ENCODE results near the gene ANO10. TPM values are rescaled to one million over a fixed set of nuclear protein-coding genes. Genes with fewer than 3 reads are reported as not detected.

ANO10 gene
- total RNA-seq, 4 donors from 2014 or later: 26.7 to 33.9 (median 28.7) TPM

DNA sequence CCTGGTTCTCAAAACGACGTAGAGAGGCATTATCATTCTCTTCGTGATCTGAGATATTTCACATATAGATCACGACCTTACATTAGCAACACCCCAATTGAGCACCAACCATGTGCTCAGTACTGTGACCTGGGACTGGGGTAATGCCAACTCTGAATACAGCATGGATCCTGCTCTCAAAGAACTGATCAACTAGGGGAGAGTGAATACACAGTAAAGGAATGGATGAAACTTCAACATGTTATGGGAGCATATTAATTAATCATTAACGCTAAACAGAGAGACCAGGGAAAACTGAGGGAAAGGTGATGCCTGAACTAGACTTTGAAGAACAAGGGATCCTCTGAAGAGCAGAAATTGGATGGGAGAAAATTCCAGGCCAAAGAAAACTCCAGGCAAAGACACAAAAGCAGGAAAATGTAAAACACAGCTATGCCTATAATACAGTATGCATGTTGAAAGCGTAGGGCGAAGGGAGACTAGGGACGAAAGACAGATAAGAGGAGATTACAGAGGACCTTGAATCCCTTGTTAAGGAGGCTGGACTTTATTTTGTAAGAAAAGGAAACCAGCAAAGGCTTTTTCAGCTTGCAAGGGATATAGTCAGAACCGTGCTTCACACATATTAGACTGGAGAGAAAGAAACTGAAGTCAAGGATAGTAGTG lies 105.7 kb downstream of the ANO10 start:
- H3K9me3 ChIP-seq: no peaks in the 10 kb centered on the region
- no peak overlapping the region for H3K27ac ChIP-seq
- WGBS, 2 donors: 94 to 96% methylated on average over 9 of the region's 9 CpGs
- TF ChIP-seq POLR2A (IDR thresholded peaks at IDR 0.05): no peak
- no peak for TF ChIP-seq CTCF (IDR thresholded peaks at IDR 0.05)
- H3K4me3 ChIP-seq (replicated peaks in 1 of 3): no peak overlapping the region
- no peaks in the 10 kb centered on the region for H3K36me3 ChIP-seq
- H3K27me3 ChIP-seq: no peaks in the 10 kb centered on the region
- no peaks in the 10 kb centered on the region for H3K4me1 ChIP-seq
- DNase-seq: no peak
- intact Hi-C loops (cut with DNase I): no loop called here

DNA sequence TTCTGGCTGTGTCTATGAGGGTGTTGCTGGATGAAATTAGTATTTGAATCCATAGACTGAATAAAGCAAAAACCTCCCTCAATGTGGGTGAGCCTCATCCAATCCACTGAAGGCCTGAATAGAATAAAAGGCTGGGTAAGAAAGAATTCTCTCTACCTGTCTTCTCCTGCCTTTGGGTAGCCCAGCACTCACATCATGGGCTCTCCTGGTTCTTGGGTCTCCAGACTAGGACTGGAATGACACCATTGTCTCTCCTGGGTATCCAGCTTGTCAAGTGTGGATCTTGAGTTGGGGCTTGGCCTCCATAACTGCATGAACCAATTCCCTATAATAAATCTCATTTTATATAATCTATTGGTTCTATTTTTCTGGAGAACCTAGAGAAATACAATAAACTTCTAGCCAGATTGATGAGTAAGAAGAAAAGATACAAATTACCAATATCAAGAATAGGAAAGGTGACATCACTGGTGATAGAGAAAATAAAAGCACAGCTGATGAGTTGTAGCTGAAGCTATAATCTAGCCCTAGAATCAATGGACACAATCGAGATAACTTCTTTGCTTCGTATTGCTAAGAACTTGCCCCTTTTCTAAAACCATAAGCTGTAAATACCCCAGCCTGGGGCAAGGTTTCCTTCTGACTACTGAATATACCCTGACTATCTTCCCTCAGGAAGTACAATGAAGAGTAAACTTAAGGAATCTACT lies 106.4 kb downstream of the ANO10 start:
- no peak for DNase-seq
- intact Hi-C loops (cut with DNase I): no loop called here
- Histone ChIP-seq H3K4me1 (no peaks in the 10 kb centered on the region), H3K27ac (no peak overlapping the region), H3K9me3 (no peaks in the 10 kb centered on the region), H3K4me3 (replicated peaks in 1 of 3) (no peak overlapping the region), H3K27me3 (no peaks in the 10 kb centered on the region), H3K36me3 (no peaks in the 10 kb centered on the region)
- WGBS, 2 donors: 85 to 97% methylated on average over 2 of the region's 2 CpGs
- no peak for TF ChIP-seq POLR2A (IDR thresholded peaks at IDR 0.05)
- no peak for TF ChIP-seq CTCF (IDR thresholded peaks at IDR 0.05)

DNA sequence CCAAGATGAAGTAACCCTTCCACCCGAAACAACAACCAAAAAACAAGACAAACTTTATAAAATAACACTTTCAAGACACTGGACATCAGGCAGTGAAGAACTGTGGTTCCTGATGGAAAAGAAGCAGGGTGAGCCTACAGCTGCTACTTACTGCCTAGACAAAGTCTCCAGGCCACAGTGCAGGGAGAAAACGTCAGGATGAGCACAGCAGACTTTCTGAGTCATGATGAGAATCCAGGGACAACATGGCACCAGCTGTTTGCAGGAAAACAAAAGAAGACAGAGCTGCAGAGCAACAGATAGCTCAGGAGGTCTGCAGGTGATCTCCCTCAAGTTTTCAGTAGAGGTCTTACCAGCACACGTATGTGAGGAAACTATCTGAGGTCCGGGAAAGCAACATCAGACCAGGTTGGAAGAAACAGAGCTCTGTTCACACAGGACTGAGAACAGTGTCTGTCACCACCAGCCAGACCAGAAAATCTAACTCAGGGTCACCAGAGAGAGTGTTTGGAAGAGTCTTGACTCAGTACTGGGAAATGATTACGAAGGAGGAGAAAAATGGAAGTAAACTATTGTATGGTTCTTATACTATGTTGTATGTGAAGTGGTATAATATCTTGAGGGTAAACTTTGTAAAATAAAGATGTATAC lies 108.9 kb downstream of the ANO10 start:
- H3K27me3 ChIP-seq: no peaks in the 10 kb centered on the region
- intact Hi-C loops (cut with DNase I): no loop called here
- H3K4me3 ChIP-seq (replicated peaks in 1 of 3): no peak overlapping the region
- no peak for TF ChIP-seq CTCF (IDR thresholded peaks at IDR 0.05)
- no peak for TF ChIP-seq POLR2A (IDR thresholded peaks at IDR 0.05)
- H3K9me3 ChIP-seq: no peaks in the 10 kb centered on the region
- H3K4me1 ChIP-seq: no peaks in the 10 kb centered on the region
- no peak overlapping the region for H3K27ac ChIP-seq
- no peaks in the 10 kb centered on the region for H3K36me3 ChIP-seq
- WGBS, 2 donors: 86 to 87% methylated on average over 5 of the region's 5 CpGs
- DNase-seq: no peak

DNA sequence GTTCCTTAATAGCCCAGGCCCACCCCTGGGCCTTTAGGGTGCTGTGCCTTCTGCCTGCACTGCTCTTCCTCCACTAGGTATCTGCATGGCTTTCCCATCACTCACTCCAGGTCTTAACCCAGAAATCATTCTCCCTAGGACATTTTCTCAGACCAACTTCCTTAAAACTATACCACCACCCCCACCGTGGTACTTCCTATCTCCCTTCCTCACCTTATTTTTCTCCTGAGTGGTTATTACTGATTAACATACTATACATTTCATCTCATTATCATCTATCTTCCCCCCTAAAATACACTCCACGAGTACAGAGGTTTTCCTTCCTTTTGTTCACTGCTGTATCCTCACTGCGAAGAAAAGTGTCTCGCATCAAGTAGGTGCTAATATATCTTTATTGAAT lies 115.2 kb downstream of the ANO10 start:
- no peaks in the 10 kb centered on the region for H3K27me3 ChIP-seq
- H3K27ac ChIP-seq: no peak overlapping the region
- TF ChIP-seq CTCF (IDR thresholded peaks at IDR 0.05): no peak
- no peak for TF ChIP-seq POLR2A (IDR thresholded peaks at IDR 0.05)
- H3K36me3 ChIP-seq: no peaks in the 10 kb centered on the region
- H3K9me3 ChIP-seq: no peaks in the 10 kb centered on the region
- peaks cover 3 to 14% of the 10 kb centered on the region in 2 donors for H3K4me1 ChIP-seq
- no peak overlapping the region for H3K4me3 ChIP-seq (replicated peaks in 1 of 3)
- 62 to 66% methylated on average over 4 of the region's 4 CpGs for WGBS, 2 donors
- DNase-seq: no peak
- intact Hi-C loops (cut with DNase I): loop anchor here (10.0 kb wide), 1 partner anchor 212 kb away; no protein-coding TSS in a partner anchor

- intact Hi-C loops (cut with DNase I): loop anchor here (10.0 kb wide), 1 partner anchor 211 kb away; no protein-coding TSS in a partner anchor
- H3K36me3 ChIP-seq: no peaks in the 10 kb centered on the region
- H3K4me3 ChIP-seq (replicated peaks in 1 of 3): no peak overlapping the region
- WGBS, 2 donors: 59 to 60% methylated on average over 3 of the region's 3 CpGs
- H3K9me3 ChIP-seq: no peaks in the 10 kb centered on the region
- no peak overlapping the region for H3K27ac ChIP-seq
- DNase-seq: no peak
- no peaks in the 10 kb centered on the region for H3K27me3 ChIP-seq
- peaks cover 3 to 14% of the 10 kb centered on the region in 2 donors for H3K4me1 ChIP-seq
- TF ChIP-seq CTCF (IDR thresholded peaks at IDR 0.05) (no peak), POLR2A (IDR thresholded peaks at IDR 0.05) (no peak)
Observed at GRCh38 chr3:43505351-43505750, 116.5 kb downstream of the ANO10 start.

Data from thyroid gland (tissue), 4 donors.